HEK293 (cell line): ENCODE data around the gene KCTD17.
A peak's percentile ranks its signal among the peaks of the same experiment; 100 is the strongest.

Experiments
- HIC1 ChIP-seq: fragments of 450-650 bp; formaldehyde crosslinking; IDR thresholded peaks from 2 replicates; pipeline ENCODE4 v1.5.1; 2016; ENCODE audit warnings: missing biosample characterization, missing genetic modification characterization
- HOXA7 ChIP-seq: sonication (generic); formaldehyde crosslinking; IDR thresholded peaks from 2 replicates; pipeline ENCODE4 v1.8.1; 2022; ENCODE audit warnings: missing genetic modification reagents, borderline replicate concordance
- IKZF3 ChIP-seq: fragments of 450-650 bp; IDR thresholded peaks from 2 replicates; pipeline ENCODE4 v1.5.0; 2018; ENCODE audit warnings: missing biosample characterization, mild to moderate bottlenecking, missing genetic modification characterization, moderate library complexity
- KLF7 ChIP-seq: fragments of 450-650 bp; formaldehyde crosslinking; IDR thresholded peaks from 2 replicates; pipeline ENCODE4 v1.5.1; 2016; ENCODE audit warnings: missing biosample characterization, missing genetic modification characterization, borderline replicate concordance
- PRDM4 ChIP-seq: fragments of 450-650 bp; formaldehyde crosslinking; IDR thresholded peaks from 2 replicates; pipeline ENCODE4 v1.5.1; 2017; ENCODE audit warnings: missing biosample characterization, missing genetic modification characterization
- ZBTB10 ChIP-seq: fragments of 450-650 bp; formaldehyde crosslinking; IDR thresholded peaks from 2 replicates; pipeline ENCODE4 v1.5.1; 2016; ENCODE audit warnings: missing biosample characterization, missing genetic modification characterization
- ZBTB48 ChIP-seq: fragments of 450-650 bp; formaldehyde crosslinking; IDR thresholded peaks from 2 replicates; pipeline ENCODE4 v1.5.1; 2016; ENCODE audit warnings: missing biosample characterization, missing genetic modification characterization
- ZFP3 ChIP-seq: fragments of 450-650 bp; formaldehyde crosslinking; IDR thresholded peaks from 2 replicates; pipeline ENCODE4 v1.5.1; 2016; ENCODE audit warnings: low read depth, missing biosample characterization, missing genetic modification characterization
- ZNF18 ChIP-seq: fragments of 450-650 bp; formaldehyde crosslinking; IDR thresholded peaks from 2 replicates; pipeline ENCODE4 v1.5.1; 2016; ENCODE audit warnings: missing biosample characterization, missing genetic modification characterization
- ZNF23 ChIP-seq: fragments of 450-650 bp; formaldehyde crosslinking; IDR thresholded peaks from 2 replicates; pipeline ENCODE4 v1.5.1; 2016; ENCODE audit warnings: missing biosample characterization, missing genetic modification characterization, borderline replicate concordance
- ZNF266 ChIP-seq: fragments of 450-650 bp; formaldehyde crosslinking; IDR thresholded peaks from 2 replicates; pipeline ENCODE4 v1.5.1; 2016; ENCODE audit warnings: missing biosample characterization, missing genetic modification characterization, low read depth
- ZNF416 ChIP-seq: fragments of 450-650 bp; formaldehyde crosslinking; IDR thresholded peaks from 2 replicates; pipeline ENCODE4 v1.5.1; 2016; ENCODE audit warnings: missing biosample characterization, missing genetic modification characterization
- ZNF426 ChIP-seq: fragments of 450-650 bp; formaldehyde crosslinking; IDR thresholded peaks from 2 replicates; pipeline ENCODE4 v1.5.1; 2017; ENCODE audit warnings: missing biosample characterization, missing genetic modification characterization, mild to moderate bottlenecking, inconsistent platforms, moderate library complexity
- ZNF518A ChIP-seq: fragments of 450-650 bp; formaldehyde crosslinking; conservative IDR thresholded peaks from 2 replicates; pipeline ENCODE4 v1.5.1; 2016; ENCODE audit warnings: low read depth, missing biosample characterization, missing genetic modification characterization
- ZNF544 ChIP-seq: fragments of 450-650 bp; formaldehyde crosslinking; IDR thresholded peaks from 2 replicates; pipeline ENCODE4 v1.5.0; 2017; ENCODE audit warnings: missing biosample characterization, missing genetic modification characterization
- ZNF639 ChIP-seq: fragments of 450-650 bp; formaldehyde crosslinking; IDR thresholded peaks from 2 replicates; pipeline ENCODE4 v1.5.1; 2016; ENCODE audit warnings: missing biosample characterization, missing genetic modification characterization
- ZNF654 ChIP-seq: fragments of 450-650 bp; formaldehyde crosslinking; IDR thresholded peaks from 2 replicates; pipeline ENCODE4 v1.5.1; 2016; ENCODE audit warnings: low read depth, missing biosample characterization, missing genetic modification characterization
- ZNF658 ChIP-seq: fragments of 450-650 bp; formaldehyde crosslinking; IDR thresholded peaks from 2 replicates; pipeline ENCODE4; 2016; ENCODE audit warnings: missing biosample characterization, missing genetic modification characterization
- ZNF664 ChIP-seq: fragments of 450-650 bp; formaldehyde crosslinking; IDR thresholded peaks from 2 replicates; pipeline ENCODE4 v1.5.1; 2016; ENCODE audit warnings: missing biosample characterization, missing genetic modification characterization
- ZNF768 ChIP-seq: fragments of 450-650 bp; formaldehyde crosslinking; IDR thresholded peaks from 2 replicates; pipeline ENCODE4 v1.5.1; 2018; ENCODE audit warnings: missing biosample characterization, mild to moderate bottlenecking, missing genetic modification characterization
- ZNF777 ChIP-seq: fragments of 450-650 bp; formaldehyde crosslinking; IDR thresholded peaks from 2 replicates; pipeline ENCODE4 v1.5.1; 2017; ENCODE audit warnings: missing biosample characterization, missing genetic modification characterization, borderline replicate concordance
- ZSCAN4 ChIP-seq: fragments of 450-650 bp; formaldehyde crosslinking; IDR thresholded peaks from 2 replicates; pipeline ENCODE4 v1.5.1; 2017; ENCODE audit warnings: missing biosample characterization, missing genetic modification characterization

KCTD17 gene

GRCh38 chr22:37018815-37019308, 32.7 kb upstream of the KCTD17 start (continued):
- no peak for TF ChIP-seq ZNF639 (tag by site-specific recombination)
- TF ChIP-seq HIC1 = peak; percentile 40; the same call in 1 of the 2 replicates
- TF ChIP-seq ZNF23 (tag by site-specific recombination) = no peak
- no peak for TF ChIP-seq ZNF518A
- no peak for TF ChIP-seq ZNF266 (tag by site-specific recombination)
- no peak for TF ChIP-seq ZSCAN4 (tag by site-specific recombination)
- TF ChIP-seq ZNF18 (tag by site-specific recombination) = no peak
- TF ChIP-seq PRDM4 (tag by site-specific recombination) = 0 out of 2 replicates have a peak, but pooled peaks have one; percentile 19
- no peak for TF ChIP-seq ZNF777 (tag by site-specific recombination)
- TF ChIP-seq HOXA7 = no peak
- TF ChIP-seq ZNF426 = no peak
- TF ChIP-seq ZNF416 (tag by site-specific recombination) = no peak
- TF ChIP-seq ZNF654 (tag by site-specific recombination) = no peak
- TF ChIP-seq ZNF658 (tag by site-specific recombination) = no peak
- 0 out of 2 replicates have a peak, but pooled peaks have one; percentile 13 for TF ChIP-seq IKZF3
- no peak for TF ChIP-seq ZNF664 (tag by site-specific recombination)
- no peak for TF ChIP-seq ZNF544 (tag by site-specific recombination)
- TF ChIP-seq ZBTB48 (tag by site-specific recombination) = 0 out of 2 replicates have a peak, but pooled peaks have one; percentile 59
- TF ChIP-seq ZBTB10 = peak; percentile 71
- no peak for TF ChIP-seq ZNF768
- no peak; the same call in 1 of the 2 replicates for TF ChIP-seq KLF7
- no peak for TF ChIP-seq ZFP3
